ENCODE results near the gene LRRC72.
"Not testable (repeated sequence)": the region's sequence is repeated elsewhere in the genome, so short reads cannot be mapped to it uniquely, and the experiment has no call there.

Gene LRRC72

DNA sequence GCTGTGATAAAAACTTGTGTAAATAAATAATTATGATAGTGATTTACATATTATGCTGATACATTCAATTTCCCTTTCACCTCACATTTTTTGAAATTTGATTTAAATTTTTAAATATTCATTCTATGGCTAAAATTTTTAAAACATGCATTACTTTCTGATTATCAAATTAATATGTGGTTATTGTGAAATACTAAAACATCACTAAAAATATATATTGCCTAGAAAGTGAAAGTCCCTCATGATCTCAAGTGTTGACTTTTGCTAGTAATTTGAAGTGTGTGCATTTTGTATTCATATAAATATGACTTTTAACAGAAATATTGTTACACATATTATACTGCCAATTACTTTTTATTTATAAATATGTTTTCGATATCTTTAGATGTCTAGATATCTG is 3.1 kb downstream of the LRRC72 start:
- no peak for DNase-seq

DNA sequence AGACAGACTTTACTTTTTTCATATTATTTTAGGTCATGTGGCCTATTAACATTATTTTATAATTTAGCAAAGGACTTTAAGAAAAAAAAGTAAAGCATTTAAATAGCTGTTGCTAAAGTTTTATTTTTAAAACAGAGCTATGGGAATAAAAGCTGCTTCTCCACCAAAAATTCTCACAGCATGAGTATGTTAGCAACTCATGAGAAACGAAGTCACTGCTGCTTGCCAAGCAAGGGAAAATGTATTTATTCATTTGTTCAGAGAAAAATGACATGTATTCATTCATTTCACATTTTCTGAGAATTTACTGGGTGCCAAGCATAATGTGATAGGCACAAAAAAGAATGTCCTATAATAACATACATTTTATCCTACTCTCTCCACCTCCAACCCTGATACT is 5.1 kb downstream of the LRRC72 start:
- DNase-seq: peak; percentile 5

DNA sequence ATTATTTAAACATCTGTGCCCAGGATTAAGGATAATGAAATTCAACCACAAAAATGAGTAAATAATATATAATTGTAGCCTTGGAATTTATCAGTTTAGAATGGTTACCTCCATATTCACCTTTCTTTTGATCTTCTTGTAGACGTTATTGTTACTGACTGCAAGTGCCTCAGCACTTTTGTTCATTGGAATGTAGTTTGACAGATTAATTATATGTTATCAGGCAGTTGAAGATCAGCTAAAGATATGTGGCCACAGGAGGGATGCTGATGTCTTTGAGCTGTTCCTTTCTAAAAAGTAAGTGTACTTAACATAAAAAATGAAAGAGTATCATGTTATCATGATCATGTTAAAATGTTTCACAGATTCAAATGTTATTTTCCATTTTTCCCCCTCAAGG is 5.6 kb downstream of the LRRC72 start:
- no peak for DNase-seq

DNA sequence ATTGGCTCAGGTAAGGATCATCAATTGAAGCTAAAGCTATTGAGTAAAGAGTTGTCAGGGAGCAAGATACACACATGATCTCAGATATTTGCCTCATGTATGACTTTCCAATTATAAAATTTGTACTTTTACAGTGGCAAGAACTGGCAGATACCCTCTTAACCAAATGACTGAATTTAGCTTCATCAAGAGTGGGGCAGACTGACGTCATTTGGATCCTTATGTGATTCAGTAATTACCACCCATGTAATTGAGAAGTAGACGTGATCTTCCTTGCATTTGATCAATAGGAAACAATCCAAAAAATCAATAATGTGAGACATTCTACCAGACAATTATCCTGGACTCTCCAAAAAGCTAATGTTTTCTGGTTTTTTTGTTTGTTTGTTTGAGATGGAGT is 8.9 kb downstream of the LRRC72 start:
- no peak for DNase-seq

GRCh38 chr7:16540559-16540958 is 13.9 kb downstream of the LRRC72 start:
- DNase-seq: not testable (repeated sequence)

GRCh38 chr7:16542401-16542800 is 15.8 kb downstream of the LRRC72 start:
- no peak for DNase-seq

DNA sequence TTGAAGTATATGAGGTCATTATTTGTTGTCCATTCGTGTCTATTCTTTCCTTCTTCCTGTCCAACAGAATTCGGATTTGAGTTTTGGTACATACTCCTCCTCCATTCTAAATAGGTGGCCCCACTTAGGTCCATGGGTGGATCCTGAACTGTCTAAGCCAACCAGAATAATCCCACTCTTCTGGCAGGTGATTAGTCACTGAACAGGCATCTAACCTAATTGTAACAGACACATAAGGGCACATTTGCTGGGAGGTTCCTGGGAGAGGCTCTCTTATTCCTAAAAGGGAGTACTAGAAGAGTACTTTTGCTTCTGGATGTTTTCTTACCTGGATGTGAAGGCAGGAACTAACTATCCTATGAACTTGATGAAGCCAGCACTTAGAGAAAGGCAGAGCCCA is 16.8 kb downstream of the LRRC72 start:
- DNase-seq: no peak

DNA sequence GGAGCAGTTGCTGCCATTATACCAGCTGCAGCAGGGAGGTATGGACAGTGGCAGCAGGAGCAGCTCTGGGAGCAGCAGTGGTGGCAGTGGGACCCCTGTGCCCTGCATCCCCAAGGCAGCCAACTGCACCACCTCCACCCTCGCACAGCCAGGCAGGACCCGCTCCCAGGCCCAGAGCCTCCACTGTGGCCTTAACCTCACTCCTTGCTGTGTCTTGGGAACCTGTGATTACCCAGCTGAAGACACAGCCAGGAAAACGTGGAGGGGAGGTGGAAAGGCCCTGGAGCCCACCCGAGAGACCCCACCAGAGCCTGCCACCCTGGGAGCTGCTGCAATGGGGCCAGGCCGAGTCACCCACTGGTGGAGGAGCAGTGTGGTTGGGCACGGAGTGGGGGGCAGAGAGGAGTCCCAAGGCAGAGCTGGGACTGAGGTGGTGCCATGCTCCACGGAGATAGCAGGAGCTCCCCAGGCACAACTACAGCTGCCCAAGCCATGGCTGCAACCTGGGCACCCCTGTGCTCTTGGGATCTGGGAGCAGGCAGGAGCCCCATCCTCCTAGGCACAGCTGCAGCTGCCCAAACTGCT is 20.4 kb downstream of the LRRC72 start:
- DNase-seq: no peak

GRCh38 chr7:16548428-16548827 is 21.8 kb downstream of the LRRC72 start:
- no peak for DNase-seq

GRCh38 chr7:16550671-16551070 is 24.0 kb downstream of the LRRC72 start:
- no peak for DNase-seq

- DNase-seq: no peak
Observed at GRCh38 chr7:16554518-16555236, 28.1 kb downstream of the LRRC72 start.

- no peak for DNase-seq
Observed at GRCh38 chr7:16556359-16556758, 29.7 kb downstream of the LRRC72 start.

GRCh38 chr7:16558761-16559302 is 32.2 kb downstream of the LRRC72 start:
- DNase-seq: no peak

DNA sequence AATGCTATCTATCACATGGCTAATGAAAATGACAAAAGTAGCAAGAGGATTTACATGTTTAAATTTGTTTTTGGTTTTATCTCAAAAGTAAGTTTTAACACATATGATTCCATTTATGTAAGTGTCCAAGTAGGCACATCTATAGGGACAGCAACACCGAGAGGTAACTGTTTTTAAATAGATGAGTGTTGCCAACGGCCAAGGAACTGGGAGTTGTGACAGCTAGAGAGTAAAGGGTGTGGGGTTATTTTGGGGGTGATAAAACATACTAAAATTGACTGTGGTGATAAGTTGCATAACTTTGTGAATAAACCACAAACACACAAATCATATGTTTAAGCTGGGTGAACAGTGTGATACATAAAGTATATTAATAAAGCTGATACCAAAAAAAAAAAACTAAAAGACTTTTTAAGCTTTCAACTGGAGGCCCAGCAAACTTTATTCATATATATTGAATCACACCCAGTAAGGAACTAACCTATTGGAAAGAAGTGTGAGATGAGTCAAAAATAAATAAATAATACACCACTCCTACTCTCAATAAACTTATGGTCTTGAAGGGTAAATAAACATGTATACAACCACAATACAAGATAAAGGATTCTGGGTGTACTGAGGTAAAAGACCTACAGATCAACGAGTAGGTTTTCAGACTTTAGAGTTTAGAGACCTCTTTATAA is 33.0 kb downstream of the LRRC72 start:
- DNase-seq: no peak

- no peak for DNase-seq
Observed at GRCh38 chr7:16561943-16562342, 35.3 kb downstream of the LRRC72 start.

GRCh38 chr7:16562456-16563220 is 36.0 kb downstream of the LRRC72 start:
- DNase-seq: no peak

GRCh38 chr7:16563281-16564022 is 36.8 kb downstream of the LRRC72 start:
- DNase-seq: no peak

DNA sequence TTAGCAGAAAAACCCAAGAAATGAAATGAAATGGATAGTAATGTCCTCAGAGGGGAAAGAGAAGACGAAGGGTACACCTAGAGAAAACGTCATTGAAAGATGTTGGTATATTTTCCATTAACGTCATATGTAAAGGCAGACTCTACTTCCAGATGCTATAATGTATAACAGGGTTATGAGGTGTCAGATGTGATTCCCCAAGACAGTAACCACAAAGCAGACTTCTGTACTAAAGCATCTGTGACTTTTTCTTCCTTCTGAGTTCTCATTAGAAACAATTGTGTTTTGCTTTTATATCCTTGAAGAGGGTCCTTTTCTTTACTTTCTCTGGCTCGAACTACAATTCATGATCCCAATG is 37.4 kb downstream of the LRRC72 start:
- DNase-seq: no peak

GRCh38 chr7:16564909-16565426 is 38.3 kb downstream of the LRRC72 start:
- no peak for DNase-seq

DNA sequence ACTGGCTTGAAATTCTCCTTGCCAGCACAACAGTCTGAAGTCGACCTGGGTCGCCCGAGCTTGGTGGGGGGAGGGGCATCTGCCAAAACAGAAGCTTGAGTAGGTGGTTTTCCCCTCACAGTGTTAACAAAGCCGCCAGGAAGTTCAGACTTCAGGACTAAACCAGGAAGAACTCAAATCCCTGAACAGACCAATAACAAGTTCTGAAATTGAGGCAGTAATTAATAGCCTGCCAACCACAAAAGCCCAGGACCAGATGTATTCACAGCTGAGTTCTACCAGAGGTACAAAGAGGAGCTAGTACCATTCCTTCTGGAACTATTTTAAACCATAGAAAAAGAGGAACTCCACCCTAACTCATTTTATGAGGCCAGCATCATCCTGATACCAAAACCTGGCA is 45.3 kb downstream of the LRRC72 start:
- no peak for DNase-seq

DNA sequence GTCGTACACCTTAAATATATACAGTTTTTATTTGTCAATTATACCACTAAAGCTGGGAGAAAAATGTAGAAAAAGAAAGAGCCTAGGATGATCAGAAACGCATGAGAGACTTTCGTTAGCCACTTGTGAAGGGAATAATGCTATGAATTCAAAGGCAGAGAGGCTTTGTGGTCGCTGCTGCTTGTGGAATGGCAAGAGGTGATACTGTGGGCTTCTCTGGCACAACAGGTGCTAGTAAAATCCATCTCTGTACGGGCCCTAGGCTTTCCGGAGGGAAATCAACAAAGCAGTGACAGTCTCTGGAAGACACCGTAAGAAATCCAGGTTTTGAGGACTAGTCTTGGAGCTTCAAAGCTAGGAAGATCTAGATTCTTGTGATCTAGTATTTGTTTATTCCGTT is 52.6 kb downstream of the LRRC72 start:
- no peak for DNase-seq

GRCh38 chr7:16581286-16581685 is 54.7 kb downstream of the LRRC72 start:
- no peak for DNase-seq

All from amniotic stem cell (primary cell).